ENCODE data around the gene UBR1.

DNA sequence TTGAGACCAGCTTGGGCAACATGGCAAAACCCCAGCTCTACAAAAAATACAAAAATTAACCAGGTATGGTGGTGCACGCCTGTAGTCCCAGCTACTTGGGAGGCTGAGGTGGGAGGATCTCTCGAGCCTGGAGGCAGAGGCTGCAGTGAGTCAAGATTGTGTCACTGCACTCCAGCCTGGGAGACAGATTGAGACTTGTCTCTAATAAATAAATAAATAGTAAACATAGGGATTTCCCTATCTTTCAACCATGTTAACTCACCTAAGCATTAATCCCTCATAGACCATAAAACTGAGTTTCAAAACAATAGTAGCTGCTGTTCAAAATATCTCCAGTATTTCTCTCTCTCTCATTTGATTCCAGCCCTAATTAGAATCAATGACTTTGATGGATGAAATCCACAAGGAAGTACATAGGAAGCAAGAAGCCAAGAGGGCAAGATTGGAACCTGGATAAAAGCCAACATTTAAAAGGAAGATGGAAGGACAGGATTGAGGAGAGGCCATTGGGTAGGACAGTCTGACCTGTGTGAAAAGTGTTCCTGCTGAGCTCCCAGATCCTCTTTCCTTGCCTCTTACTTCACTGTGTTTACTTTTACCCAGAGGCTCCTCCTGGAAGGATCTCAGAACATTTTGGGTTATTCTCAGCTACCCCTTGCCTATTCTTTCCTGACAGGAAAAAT, 172.9 kb downstream of the UBR1 start:
- TF ChIP-seq, protein P1, sequence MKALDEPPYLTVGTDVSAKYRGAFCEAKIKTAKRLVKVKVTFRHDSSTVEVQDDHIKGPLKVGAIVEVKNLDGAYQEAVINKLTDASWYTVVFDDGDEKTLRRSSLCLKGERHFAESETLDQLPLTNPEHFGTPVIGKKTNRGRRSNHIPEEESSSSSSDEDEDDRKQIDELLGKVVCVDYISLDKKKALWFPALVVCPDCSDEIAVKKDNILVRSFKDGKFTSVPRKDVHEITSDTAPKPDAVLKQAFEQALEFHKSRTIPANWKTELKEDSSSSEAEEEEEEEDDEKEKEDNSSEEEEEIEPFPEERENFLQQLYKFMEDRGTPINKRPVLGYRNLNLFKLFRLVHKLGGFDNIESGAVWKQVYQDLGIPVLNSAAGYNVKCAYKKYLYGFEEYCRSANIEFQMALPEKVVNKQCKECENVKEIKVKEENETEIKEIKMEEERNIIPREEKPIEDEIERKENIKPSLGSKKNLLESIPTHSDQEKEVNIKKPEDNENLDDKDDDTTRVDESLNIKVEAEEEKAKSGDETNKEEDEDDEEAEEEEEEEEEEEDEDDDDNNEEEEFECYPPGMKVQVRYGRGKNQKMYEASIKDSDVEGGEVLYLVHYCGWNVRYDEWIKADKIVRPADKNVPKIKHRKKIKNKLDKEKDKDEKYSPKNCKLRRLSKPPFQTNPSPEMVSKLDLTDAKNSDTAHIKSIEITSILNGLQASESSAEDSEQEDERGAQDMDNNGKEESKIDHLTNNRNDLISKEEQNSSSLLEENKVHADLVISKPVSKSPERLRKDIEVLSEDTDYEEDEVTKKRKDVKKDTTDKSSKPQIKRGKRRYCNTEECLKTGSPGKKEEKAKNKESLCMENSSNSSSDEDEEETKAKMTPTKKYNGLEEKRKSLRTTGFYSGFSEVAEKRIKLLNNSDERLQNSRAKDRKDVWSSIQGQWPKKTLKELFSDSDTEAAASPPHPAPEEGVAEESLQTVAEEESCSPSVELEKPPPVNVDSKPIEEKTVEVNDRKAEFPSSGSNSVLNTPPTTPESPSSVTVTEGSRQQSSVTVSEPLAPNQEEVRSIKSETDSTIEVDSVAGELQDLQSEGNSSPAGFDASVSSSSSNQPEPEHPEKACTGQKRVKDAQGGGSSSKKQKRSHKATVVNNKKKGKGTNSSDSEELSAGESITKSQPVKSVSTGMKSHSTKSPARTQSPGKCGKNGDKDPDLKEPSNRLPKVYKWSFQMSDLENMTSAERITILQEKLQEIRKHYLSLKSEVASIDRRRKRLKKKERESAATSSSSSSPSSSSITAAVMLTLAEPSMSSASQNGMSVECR (CRISPR knock-in tag; IDR thresholded peaks at IDR 0.05; ENCODE audit: borderline replicate concordance): no peak
- no peak for TF ChIP-seq NR2C2 (CRISPR knock-in tag; IDR thresholded peaks at IDR 0.05)
- TF ChIP-seq, protein P2, sequence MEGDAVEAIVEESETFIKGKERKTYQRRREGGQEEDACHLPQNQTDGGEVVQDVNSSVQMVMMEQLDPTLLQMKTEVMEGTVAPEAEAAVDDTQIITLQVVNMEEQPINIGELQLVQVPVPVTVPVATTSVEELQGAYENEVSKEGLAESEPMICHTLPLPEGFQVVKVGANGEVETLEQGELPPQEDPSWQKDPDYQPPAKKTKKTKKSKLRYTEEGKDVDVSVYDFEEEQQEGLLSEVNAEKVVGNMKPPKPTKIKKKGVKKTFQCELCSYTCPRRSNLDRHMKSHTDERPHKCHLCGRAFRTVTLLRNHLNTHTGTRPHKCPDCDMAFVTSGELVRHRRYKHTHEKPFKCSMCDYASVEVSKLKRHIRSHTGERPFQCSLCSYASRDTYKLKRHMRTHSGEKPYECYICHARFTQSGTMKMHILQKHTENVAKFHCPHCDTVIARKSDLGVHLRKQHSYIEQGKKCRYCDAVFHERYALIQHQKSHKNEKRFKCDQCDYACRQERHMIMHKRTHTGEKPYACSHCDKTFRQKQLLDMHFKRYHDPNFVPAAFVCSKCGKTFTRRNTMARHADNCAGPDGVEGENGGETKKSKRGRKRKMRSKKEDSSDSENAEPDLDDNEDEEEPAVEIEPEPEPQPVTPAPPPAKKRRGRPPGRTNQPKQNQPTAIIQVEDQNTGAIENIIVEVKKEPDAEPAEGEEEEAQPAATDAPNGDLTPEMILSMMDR (IDR thresholded peaks at IDR 0.05): no peak
- TF ChIP-seq CREM (CRISPR knock-in tag; IDR thresholded peaks at IDR 0.05): no peak
- TF ChIP-seq, protein P3, sequence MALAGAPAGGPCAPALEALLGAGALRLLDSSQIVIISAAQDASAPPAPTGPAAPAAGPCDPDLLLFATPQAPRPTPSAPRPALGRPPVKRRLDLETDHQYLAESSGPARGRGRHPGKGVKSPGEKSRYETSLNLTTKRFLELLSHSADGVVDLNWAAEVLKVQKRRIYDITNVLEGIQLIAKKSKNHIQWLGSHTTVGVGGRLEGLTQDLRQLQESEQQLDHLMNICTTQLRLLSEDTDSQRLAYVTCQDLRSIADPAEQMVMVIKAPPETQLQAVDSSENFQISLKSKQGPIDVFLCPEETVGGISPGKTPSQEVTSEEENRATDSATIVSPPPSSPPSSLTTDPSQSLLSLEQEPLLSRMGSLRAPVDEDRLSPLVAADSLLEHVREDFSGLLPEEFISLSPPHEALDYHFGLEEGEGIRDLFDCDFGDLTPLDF (CRISPR knock-in tag; IDR thresholded peaks at IDR 0.05): no peak
- TF ChIP-seq, protein P4, sequence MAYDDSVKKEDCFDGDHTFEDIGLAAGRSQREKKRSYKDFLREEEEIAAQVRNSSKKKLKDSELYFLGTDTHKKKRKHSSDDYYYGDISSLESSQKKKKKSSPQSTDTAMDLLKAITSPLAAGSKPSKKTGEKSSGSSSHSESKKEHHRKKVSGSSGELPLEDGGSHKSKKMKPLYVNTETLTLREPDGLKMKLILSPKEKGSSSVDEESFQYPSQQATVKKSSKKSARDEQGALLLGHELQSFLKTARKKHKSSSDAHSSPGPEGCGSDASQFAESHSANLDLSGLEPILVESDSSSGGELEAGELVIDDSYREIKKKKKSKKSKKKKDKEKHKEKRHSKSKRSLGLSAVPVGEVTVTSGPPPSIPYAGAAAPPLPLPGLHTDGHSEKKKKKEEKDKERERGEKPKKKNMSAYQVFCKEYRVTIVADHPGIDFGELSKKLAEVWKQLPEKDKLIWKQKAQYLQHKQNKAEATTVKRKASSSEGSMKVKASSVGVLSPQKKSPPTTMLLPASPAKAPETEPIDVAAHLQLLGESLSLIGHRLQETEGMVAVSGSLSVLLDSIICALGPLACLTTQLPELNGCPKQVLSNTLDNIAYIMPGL (CRISPR knock-in tag; IDR thresholded peaks at IDR 0.05): no peak
- TF ChIP-seq, protein P5, sequence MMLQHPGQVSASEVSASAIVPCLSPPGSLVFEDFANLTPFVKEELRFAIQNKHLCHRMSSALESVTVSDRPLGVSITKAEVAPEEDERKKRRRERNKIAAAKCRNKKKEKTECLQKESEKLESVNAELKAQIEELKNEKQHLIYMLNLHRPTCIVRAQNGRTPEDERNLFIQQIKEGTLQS (CRISPR knock-in tag; conservative IDR thresholded peaks at IDR 0.05): no peak
- no peak for TF ChIP-seq TEAD4 (CRISPR knock-in tag; IDR thresholded peaks at IDR 0.05)
- TF ChIP-seq HMGA2 (CRISPR knock-in tag; IDR thresholded peaks at IDR 0.05): no peak
- TF ChIP-seq FOXK1 (CRISPR knock-in tag; IDR thresholded peaks at IDR 0.05): no peak
- no peak for TF ChIP-seq SMAD4 (CRISPR knock-in tag; IDR thresholded peaks at IDR 0.05)
